Measurements from ENCODE around the gene ITGA7.

Gene ITGA7

DNA sequence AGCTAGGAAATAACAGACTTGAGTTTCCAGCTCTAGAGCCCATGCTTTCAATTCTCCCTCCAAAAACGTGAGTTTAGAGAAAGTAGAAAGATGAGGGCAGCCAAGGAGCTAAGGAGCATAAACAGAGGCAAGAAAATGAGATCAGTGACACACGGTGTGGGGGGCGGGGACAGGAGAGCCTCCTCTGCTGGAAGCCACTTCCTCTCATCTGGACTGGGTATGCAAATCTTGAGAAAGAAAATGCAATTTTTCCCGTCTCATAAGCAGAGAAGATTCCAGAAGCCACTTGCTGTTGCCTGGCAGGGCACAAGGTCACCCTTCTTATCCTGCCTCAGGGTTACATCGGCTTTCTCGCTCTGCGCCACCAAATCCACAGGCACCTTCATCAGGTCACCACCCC is 65.0 kb downstream of the ITGA7 start:
- H3K4me1 ChIP-seq (ENCODE audit: insufficient read depth, poor library complexity, severe bottlenecking): no peaks in the 10 kb centered on the region
- no peak overlapping the region for H3K27ac ChIP-seq (ENCODE audit: poor library complexity, severe bottlenecking)
- no peak overlapping the region for H3K4me3 ChIP-seq (ENCODE audit: severe bottlenecking)
- peaks cover 4% of the 10 kb centered on the region for H3K27me3 ChIP-seq (ENCODE audit: insufficient read depth, poor library complexity, severe bottlenecking)
- DNase-seq (ENCODE audit: low spot score) (no peak), ATAC-seq (ENCODE audit: low read depth) (no peak)
- no peaks in the 10 kb centered on the region for H3K9me3 ChIP-seq (ENCODE audit: severe bottlenecking)
- no peak for TF ChIP-seq CTCF (IDR thresholded peaks at IDR 0.05; ENCODE audit: poor library complexity, severe bottlenecking)
- no peaks in the 10 kb centered on the region for H3K36me3 ChIP-seq (ENCODE audit: low read depth)

DNA sequence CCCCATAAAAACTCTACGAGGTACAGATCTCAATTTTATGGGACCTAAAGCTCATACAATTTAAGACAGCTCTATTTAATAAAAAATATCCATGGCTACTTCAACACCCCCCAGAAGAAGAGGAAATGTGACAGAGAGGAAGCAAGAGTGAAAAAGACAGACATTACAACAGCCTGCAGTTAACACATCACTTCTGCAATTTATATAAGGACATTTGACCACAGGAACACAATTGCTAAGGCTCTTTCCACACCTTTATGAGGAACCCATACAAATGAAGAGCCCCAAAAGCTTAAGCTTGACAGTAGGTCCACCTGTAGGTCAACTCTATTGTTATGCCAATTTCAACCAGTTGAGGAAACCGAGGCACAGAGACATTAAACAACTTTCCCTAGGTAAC is 65.4 kb downstream of the ITGA7 start:
- Histone ChIP-seq H3K36me3 (ENCODE audit: low read depth) (no peaks in the 10 kb centered on the region), H3K4me3 (ENCODE audit: severe bottlenecking) (no peak overlapping the region), H3K27me3 (ENCODE audit: insufficient read depth, poor library complexity, severe bottlenecking) (peaks cover 4% of the 10 kb centered on the region), H3K27ac (ENCODE audit: poor library complexity, severe bottlenecking) (no peak overlapping the region), H3K9me3 (ENCODE audit: severe bottlenecking) (no peaks in the 10 kb centered on the region), H3K4me1 (ENCODE audit: insufficient read depth, poor library complexity, severe bottlenecking) (no peaks in the 10 kb centered on the region)
- no peak for ATAC-seq (ENCODE audit: low read depth)
- no peak for TF ChIP-seq CTCF (IDR thresholded peaks at IDR 0.05; ENCODE audit: poor library complexity, severe bottlenecking)
- no peak for DNase-seq (ENCODE audit: low spot score)

DNA sequence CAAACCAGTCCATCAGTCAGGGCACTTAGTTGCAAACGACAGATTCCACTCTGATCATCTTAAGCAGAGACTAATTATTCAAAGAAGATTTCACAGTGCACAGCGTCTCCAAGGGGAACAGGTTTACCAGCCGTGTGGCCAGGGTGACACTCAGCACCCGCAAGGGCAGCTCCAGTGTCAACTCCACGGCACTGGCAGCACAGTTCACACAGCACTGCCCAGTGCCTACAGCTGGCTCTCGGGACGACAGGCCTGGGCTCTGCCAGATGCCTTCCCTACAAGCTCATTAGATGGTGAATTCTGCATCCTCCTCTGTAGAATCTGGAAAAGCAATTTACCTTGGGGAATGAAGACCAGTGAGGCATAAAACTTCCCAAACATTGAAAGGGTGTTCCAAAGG is 66.1 kb downstream of the ITGA7 start:
- Histone ChIP-seq H3K27me3 (ENCODE audit: insufficient read depth, poor library complexity, severe bottlenecking) (peaks cover 4% of the 10 kb centered on the region), H3K27ac (ENCODE audit: poor library complexity, severe bottlenecking) (no peak overlapping the region), H3K4me1 (ENCODE audit: insufficient read depth, poor library complexity, severe bottlenecking) (no peaks in the 10 kb centered on the region), H3K9me3 (ENCODE audit: severe bottlenecking) (no peaks in the 10 kb centered on the region), H3K4me3 (ENCODE audit: severe bottlenecking) (no peak overlapping the region), H3K36me3 (ENCODE audit: low read depth) (no peaks in the 10 kb centered on the region)
- no peak for TF ChIP-seq CTCF (IDR thresholded peaks at IDR 0.05; ENCODE audit: poor library complexity, severe bottlenecking)
- ATAC-seq (ENCODE audit: low read depth) (no peak), DNase-seq (ENCODE audit: low spot score) (no peak)

GRCh38 chr12:55637467-55637866 is 70.2 kb downstream of the ITGA7 start:
- ATAC-seq (ENCODE audit: low read depth) (no peak), DNase-seq (ENCODE audit: low spot score) (no peak)
- Histone ChIP-seq H3K27me3 (ENCODE audit: insufficient read depth, poor library complexity, severe bottlenecking) (peaks cover 8% of the 10 kb centered on the region), H3K9me3 (ENCODE audit: severe bottlenecking) (no peaks in the 10 kb centered on the region), H3K27ac (ENCODE audit: poor library complexity, severe bottlenecking) (no peak overlapping the region), H3K4me1 (ENCODE audit: insufficient read depth, poor library complexity, severe bottlenecking) (no peaks in the 10 kb centered on the region), H3K36me3 (ENCODE audit: low read depth) (no peaks in the 10 kb centered on the region), H3K4me3 (ENCODE audit: severe bottlenecking) (no peak overlapping the region)
- TF ChIP-seq CTCF (IDR thresholded peaks at IDR 0.05; ENCODE audit: poor library complexity, severe bottlenecking): no peak

DNA sequence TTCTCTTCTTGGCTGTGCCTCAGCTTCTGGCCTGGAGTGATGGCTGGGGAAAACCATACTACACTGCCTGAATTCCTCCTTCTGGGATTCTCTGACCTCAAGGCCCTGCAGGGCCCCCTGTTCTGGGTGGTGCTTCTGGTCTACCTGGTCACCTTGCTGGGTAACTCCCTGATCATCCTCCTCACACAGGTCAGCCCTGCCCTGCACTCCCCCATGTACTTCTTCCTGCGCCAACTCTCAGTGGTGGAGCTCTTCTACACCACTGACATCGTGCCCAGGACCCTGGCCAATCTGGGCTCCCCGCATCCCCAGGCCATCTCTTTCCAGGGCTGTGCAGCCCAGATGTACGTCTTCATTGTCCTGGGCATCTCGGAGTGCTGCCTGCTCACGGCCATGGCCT is 70.9 kb downstream of the ITGA7 start, which contains the start of gene OR10P1:
TSS of gene OR10P1 (plus strand) at position 40 of the 400 bp plus-strand sequence. CDS start at position 40, 0 bp downstream.
- Histone ChIP-seq H3K27ac (ENCODE audit: poor library complexity, severe bottlenecking) (no peak within 1 kb of the TSS), H3K27me3 (ENCODE audit: insufficient read depth, poor library complexity, severe bottlenecking) (peaks cover 8% of the 10 kb centered on the region), H3K4me1 (ENCODE audit: insufficient read depth, poor library complexity, severe bottlenecking) (no peaks in the 10 kb centered on the region), H3K36me3 (ENCODE audit: low read depth) (no peaks in the 10 kb centered on the region), H3K9me3 (ENCODE audit: severe bottlenecking) (no peaks in the 10 kb centered on the region), H3K4me3 (ENCODE audit: severe bottlenecking) (no peak within 1 kb of the TSS)
- no peak for DNase-seq (ENCODE audit: low spot score)
- ATAC-seq (ENCODE audit: low read depth): no peak
- no peak for TF ChIP-seq CTCF (IDR thresholded peaks at IDR 0.05; ENCODE audit: poor library complexity, severe bottlenecking)
